ENCODE data around the gene UPB1. TPM values are rescaled to one million over a fixed set of nuclear protein-coding genes. Genes with fewer than 3 reads are reported as not detected.
"Not testable (repeated sequence)": the region's sequence is repeated elsewhere in the genome, so short reads cannot be mapped to it uniquely, and the experiment has no call there.

The UPB1 gene
- total RNA-seq, 2 donors from 2014 or later: 0.52 TPM; not detected in 1

- DNase-seq (peak in 3 of 4 donors; percentile 26 to 54 (median 48)), ATAC-seq (peak; percentile 5)
- WGBS, 2 donors: 58 to 72% methylated on average over 7 to 8 of the region's 8 CpGs
- Histone ChIP-seq H3K4me3 (no peak overlapping the region), H3K9me3 (no peaks in the 10 kb centered on the region), H3K36me3 (replicated peaks in 1 of 2; ENCODE audit: insufficient read depth in 1 of 2, low read depth in 2 of 2) (peaks cover 0 to 17% of the 10 kb centered on the region in 2 donors), H3K27me3 (no peaks in the 10 kb centered on the region), H3K4me1 (peaks cover 58% of the 10 kb centered on the region), H3K27ac (peak overlapping the region; percentile 16 to 61 (median 48))
- intact Hi-C loops (cut with DNase I): no loop called here
- TF ChIP-seq CTCF (IDR thresholded peaks at IDR 0.05) (no peak), POLR2A (IDR thresholded peaks at IDR 0.05) (no peak)
Measured at GRCh38 chr22:24550028-24550901, 55.1 kb downstream of the UPB1 start.

GRCh38 chr22:24550902-24551435 lies 55.8 kb downstream of the UPB1 start:
- no peaks in the 10 kb centered on the region for H3K27me3 ChIP-seq
- 74 to 91% methylated on average over 4 to 6 of the region's 6 CpGs for WGBS, 2 donors
- H3K36me3 ChIP-seq (replicated peaks in 1 of 2; ENCODE audit: insufficient read depth in 1 of 2, low read depth in 2 of 2): peaks cover 0 to 17% of the 10 kb centered on the region in 2 donors
- TF ChIP-seq POLR2A (IDR thresholded peaks at IDR 0.05) (no peak), CTCF (IDR thresholded peaks at IDR 0.05) (no peak)
- H3K4me1 ChIP-seq: peaks cover 51% of the 10 kb centered on the region
- intact Hi-C loops (cut with DNase I): no loop called here
- peak overlapping the region; percentile 16 to 61 (median 48) for H3K27ac ChIP-seq
- no peaks in the 10 kb centered on the region for H3K9me3 ChIP-seq
- ATAC-seq (no peak), DNase-seq (no peak)
- no peak overlapping the region for H3K4me3 ChIP-seq

GRCh38 chr22:24552503-24553286 lies 57.6 kb downstream of the UPB1 start:
- H3K27me3 ChIP-seq; H3K36me3 ChIP-seq (replicated peaks in 1 of 2; ENCODE audit: insufficient read depth in 1 of 2, low read depth in 2 of 2); H3K9me3 ChIP-seq; intact Hi-C loops (cut with DNase I); ATAC-seq; DNase-seq; H3K4me3 ChIP-seq: not testable (repeated sequence)
- WGBS, 2 donors: 75 to 79% methylated on average over 9 to 10 of the region's 10 CpGs
- Histone ChIP-seq H3K4me1 (peaks cover 66% of the 10 kb centered on the region), H3K27ac (peak overlapping the region in 1 of 4 donors; percentile 99)

GRCh38 chr22:24553597-24554312 lies 58.6 kb downstream of the UPB1 start:
- Histone ChIP-seq H3K9me3 (no peaks in the 10 kb centered on the region), H3K27me3 (no peaks in the 10 kb centered on the region), H3K4me1 (peaks cover 64% of the 10 kb centered on the region), H3K36me3 (replicated peaks in 1 of 2; ENCODE audit: insufficient read depth in 1 of 2, low read depth in 2 of 2) (peaks cover 0 to 7% of the 10 kb centered on the region in 2 donors), H3K4me3 (peak overlapping the region; percentile 84 to 85), H3K27ac (peak overlapping the region; percentile 85 to 99 (median 98))
- ATAC-seq (no peak), DNase-seq (peak in 3 of 4 donors; percentile 20 to 35 (median 31))
- 18% methylated on average over 10 to 12 of the region's 12 CpGs for WGBS, 2 donors
- no peak for TF ChIP-seq CTCF (IDR thresholded peaks at IDR 0.05)
- TF ChIP-seq POLR2A (IDR thresholded peaks at IDR 0.05): no peak
- intact Hi-C loops (cut with DNase I): no loop called here
